A549 (cell line): ENCODE results near the gene RAB9A. TPM values are rescaled to one million over a fixed set of nuclear protein-coding genes. Genes with fewer than 3 reads are reported as not detected.

ENCODE experiments used
- ATAC-seq, 2 experiments: fragments of 200-7000 bp in 1 of 2; fragments of >200 bp in 1 of 2; cut with Nextera tagmentation in 1 of 2; cut with Tn5 transposase in 1 of 2; 3 replicates each; pipeline versions ENCODE4 v1.8.0 to v1.9.1; 2018 to 2020; ENCODE audit warnings: mild to moderate bottlenecking in 1 of 2, moderate library complexity in 1 of 2
- CTCF ChIA-PET: fragments of 300-600 bp; sonication (Branson Sonifier 250); formaldehyde crosslinking; extraction: SDS; loops from one replicate; lab custom pipeline; 2021; ENCODE audit warnings: antibody characterized with exemption, inconsistent platforms; lab: Yijun Ruan, JAX
- POLR2A ChIA-PET: fragments of 350-600 bp; formaldehyde crosslinking; extraction: SDS; loops from one replicate; lab custom pipeline; 2021; ENCODE audit warnings: antibody characterized with exemption, inconsistent platforms; lab: Yijun Ruan, JAX
- DNase-seq, 2 experiments: peaks; one replicate each; pipeline versions ENCODE4 v3.0.0 to v3.0.0-alpha.2; 2011 to 2016; ENCODE audit warnings: low read depth in 1 of 2, low spot score in 1 of 2
- FAIRE-seq: peaks from 2 replicates; lab custom pipeline; 2011; peaks lifted over from hg19 to GRCh38; lab: Jason Lieb, UNC
- H3K27ac ChIP-seq, 2 experiments: fragments of >200 bp; sonication (Bioruptor Twin); formaldehyde crosslinking; 3 replicates each; pipeline ENCODE4 v1.5.1; 2016 to 2017
- H3K4me1 ChIP-seq: fragments of >200 bp; sonication (Bioruptor Twin); formaldehyde crosslinking; 3 replicates; pipeline ENCODE4 v1.6.1; 2016
- H3K4me2 ChIP-seq: fragments of >200 bp; sonication (Bioruptor Twin); formaldehyde crosslinking; 3 replicates; pipeline ENCODE4 v1.6.1; 2016
- H3K4me3 ChIP-seq: fragments of >200 bp; sonication (Bioruptor Twin); formaldehyde crosslinking; 3 replicates; pipeline ENCODE4 v1.5.1; 2016
- H3K9me3 ChIP-seq: fragments of >200 bp; sonication (Bioruptor Twin); formaldehyde crosslinking; 3 replicates; pipeline ENCODE4 v1.6.1; 2016
- BCL3 ChIP-seq: fragments of >200 bp; sonication (Bioruptor Twin); formaldehyde crosslinking; IDR thresholded peaks from 3 replicates; pipeline ENCODE4 v1.6.1; 2016
- BHLHE40 ChIP-seq: IDR thresholded peaks from 2 replicates; pipeline ENCODE4 v1.6.1; 2012; ENCODE audit warnings: low read depth, low read length, inconsistent platforms
- CHD4 ChIP-seq: fragments of 200-600 bp; sonication (generic); IDR thresholded peaks from 2 replicates; pipeline ENCODE4 v1.6.1; 2016; ENCODE audit warnings: antibody characterized with exemption, mild to moderate bottlenecking, borderline replicate concordance
- EHMT2 ChIP-seq: fragments of 200-600 bp; sonication (generic); IDR thresholded peaks from 2 replicates; pipeline ENCODE4 v1.6.1; 2016; ENCODE audit warnings: antibody characterized with exemption, low read depth, mild to moderate bottlenecking, moderate library complexity
- EP300 ChIP-seq, 2 experiments: fragments of >200 bp; sonication (Bioruptor Twin); formaldehyde crosslinking; IDR thresholded peaks; 2 replicates in 1 of 2; 3 replicates in 1 of 2; pipeline ENCODE4 v1.6.1; 2016 to 2017
- ESRRA ChIP-seq: fragments of 150-350 bp; IDR thresholded peaks from 2 replicates; pipeline ENCODE4 v1.6.1; 2014; ENCODE audit warnings: mild to moderate bottlenecking, low read length, borderline replicate concordance
- FOSB ChIP-seq: fragments of 250-450 bp; sonication (Bioruptor Pico); IDR thresholded peaks from 2 replicates; pipeline ENCODE4 v1.5.0; 2020; ENCODE audit warnings: mild to moderate bottlenecking, moderate library complexity
- FOXS1 ChIP-seq: fragments of 250-450 bp; sonication (Bioruptor Pico); IDR thresholded peaks from 2 replicates; pipeline ENCODE4 v1.5.0; 2020; ENCODE audit warnings: mild to moderate bottlenecking, moderate library complexity
- GATA3 ChIP-seq: IDR thresholded peaks from 2 replicates; pipeline ENCODE4 v1.6.1; 2012; ENCODE audit warnings: borderline replicate concordance
- HES2 ChIP-seq: fragments of >200 bp; sonication (Bioruptor Twin); formaldehyde crosslinking; IDR thresholded peaks from 2 replicates; pipeline ENCODE4 v1.6.1; 2016
- HOXA7 ChIP-seq: fragments of 250-450 bp; sonication (Bioruptor Pico); IDR thresholded peaks from 2 replicates; pipeline ENCODE4 v1.5.0; 2020; ENCODE audit warnings: mild to moderate bottlenecking, moderate library complexity
- HOXB5 ChIP-seq: fragments of 250-450 bp; sonication (Bioruptor Pico); IDR thresholded peaks from 2 replicates; pipeline ENCODE4 v1.5.0; 2020; ENCODE audit warnings: mild to moderate bottlenecking, moderate library complexity
- JUN ChIP-seq, 2 experiments: fragments of >200 bp; sonication (Bioruptor Twin); formaldehyde crosslinking; IDR thresholded peaks; 2 replicates in 1 of 2; 3 replicates in 1 of 2; pipeline ENCODE4 v1.6.1; 2016 to 2017
- MAFK ChIP-seq: fragments of 450-650 bp; IDR thresholded peaks from 2 replicates; pipeline ENCODE4 v1.6.1; 2014; ENCODE audit not compliant: partially characterized antibody
- MYC ChIP-seq: IDR thresholded peaks from 2 replicates; pipeline ENCODE4 v1.6.1; 2012; ENCODE audit warnings: mild to moderate bottlenecking, inconsistent platforms, low read length, improper control_type of control experiment, borderline replicate concordance
- PBX3 ChIP-seq: IDR thresholded peaks from 2 replicates; pipeline ENCODE4 v1.6.1; 2012
- RAD21 ChIP-seq, 2 experiments: fragments of >200 bp in 1 of 2; sonication (Bioruptor Twin) in 1 of 2; formaldehyde crosslinking in 1 of 2; IDR thresholded peaks in 1 of 2; conservative IDR thresholded peaks in 1 of 2; 2 replicates in 1 of 2; 3 replicates in 1 of 2; pipeline ENCODE4 v1.6.1; 2012 to 2018; ENCODE audit warnings: inconsistent platforms in 1 of 2
- RFX5 ChIP-seq: fragments of 450-650 bp; IDR thresholded peaks from 2 replicates; pipeline ENCODE4 v1.7.1; 2014; ENCODE audit warnings: antibody characterized with exemption, mild to moderate bottlenecking, moderate library complexity
- RNF2 ChIP-seq: fragments of 200-600 bp; sonication (generic); IDR thresholded peaks from 2 replicates; pipeline ENCODE4 v1.6.1; 2016; ENCODE audit warnings: low read depth, mild to moderate bottlenecking, antibody characterized with exemption, moderate library complexity, borderline replicate concordance
- SMC3 ChIP-seq: fragments of >200 bp; sonication (Bioruptor Twin); formaldehyde crosslinking; IDR thresholded peaks from 3 replicates; pipeline ENCODE4 v1.6.1; 2018; ENCODE audit warnings: inconsistent platforms
- TP53 ChIP-seq: fragments of 250-450 bp; sonication (Bioruptor Pico); IDR thresholded peaks from 2 replicates; pipeline ENCODE4 v1.5.0; 2021; ENCODE audit warnings: mild to moderate bottlenecking, moderate library complexity
- USF2 ChIP-seq: fragments of 450-650 bp; IDR thresholded peaks from 2 replicates; pipeline ENCODE4 v1.6.1; 2014; ENCODE audit warnings: antibody characterized with exemption
- ZC3H11A ChIP-seq: fragments of 450-650 bp; IDR thresholded peaks from 2 replicates; pipeline ENCODE4 v1.6.1; 2014; ENCODE audit warnings: antibody characterized with exemption, mild to moderate bottlenecking
- WGBS: methylation state at CpG from one replicate; pipeline ENCODE4 v1.1.6; 2017; ENCODE audit errors: missing lambda C conversion rate; 5-methylcytosine and 5-hydroxymethylcytosine counted together
- polyA plus RNA-seq, 4 experiments: library from polyadenylated mRNA; depleted of rRNA in 3 of 4; stranded (reverse); fragments of >200 nt; fragmentation: RNase III in 1 of 4; extraction: RNeasy Plus Mini Kit Qiagen cat#74134 plus additional on column Dnase treatment in 1 of 4; gene quantifications; 2 replicates in 3 of 4; 3 replicates in 1 of 4; pipeline ENCODE4 v1.2.3, GENCODE V29; 2011 to 2017

The RAB9A gene
- polyA plus RNA-seq, 2 of the 4 experiments (the other 2 are of a cell fraction) = 26.0 to 39.0 TPM

GRCh38 chrX:13698432-13698831 is 9.5 kb downstream of the RAB9A start (continued):
- TF ChIP-seq HOXA7 (no peak), SMC3 (no peak), TP53 (no peak), CHD4 (no peak)
- TF ChIP-seq, all 56 proteins: peak for 0

- 78% methylated on average over 7 of the region's 7 CpGs for WGBS
- DNase-seq (no peak), ATAC-seq (no peak), FAIRE-seq (no peak)
- TF ChIP-seq TP53 (no peak), RNF2 (no peak), HOXB5 (CRISPR knock-in tag) (no peak)
- Histone ChIP-seq H3K4me2 (no peak overlapping the region), H3K4me1 (peaks cover 15% of the 10 kb centered on the region), H3K27ac (no peak overlapping the region), H3K9me3 (no peaks in the 10 kb centered on the region), H3K4me3 (no peak overlapping the region)
- POLR2A ChIA-PET = no interaction called here
- CTCF ChIA-PET = interaction anchor here (0.7 to 0.9 kb wide), 2 partner anchors 25 to 48 kb away, joined by 3 read pairs; no protein-coding TSS in a partner anchor
Measured at GRCh38 chrX:13699183-13699826, 10.4 kb downstream of the RAB9A start.

- peaks cover 14% of the 10 kb centered on the region for H3K4me1 ChIP-seq
- H3K4me2 ChIP-seq = no peak overlapping the region
- CTCF ChIA-PET = interaction anchor here (0.6 to 0.8 kb wide), 2 partner anchors 13 to 137 kb away, joined by 3 read pairs; no protein-coding TSS in a partner anchor
- WGBS = 80% methylated on average over 4 of the region's 4 CpGs
- POLR2A ChIA-PET = no interaction called here
- TF ChIP-seq JUN (IDR thresholded peaks at IDR 0.05) = no peak
- DNase-seq = no peak
- ATAC-seq = no peak
- no peak overlapping the region for H3K27ac ChIP-seq
- H3K4me3 ChIP-seq = no peak overlapping the region
- H3K9me3 ChIP-seq = no peaks in the 10 kb centered on the region
- FAIRE-seq = no peak
Measured at GRCh38 chrX:13700380-13700779, 11.5 kb downstream of the RAB9A start.

GRCh38 chrX:13702111-13702789 is 13.3 kb downstream of the RAB9A start:
- Histone ChIP-seq H3K4me3 (no peak overlapping the region), H3K27ac (no peak overlapping the region), H3K9me3 (no peaks in the 10 kb centered on the region), H3K4me1 (peaks cover 14% of the 10 kb centered on the region), H3K4me2 (no peak overlapping the region)
- POLR2A ChIA-PET = no interaction called here
- CTCF ChIA-PET = no interaction called here
- DNase-seq (no peak), FAIRE-seq (no peak), ATAC-seq (no peak)
- WGBS = 96% methylated on average over 5 of the region's 5 CpGs
- TF ChIP-seq GATA3 (no peak), HOXA7 (no peak), ESRRA (no peak), HES2 (no peak), EHMT2 (no peak), EP300 (IDR thresholded peaks at IDR 0.05) (no peak), MYC (no peak), RFX5 (no peak), BHLHE40 (no peak), PBX3 (no peak), BCL3 (no peak), USF2 (no peak), FOXS1 (CRISPR knock-in tag) (no peak), ZC3H11A (no peak), RAD21 (conservative IDR thresholded peaks at IDR 0.05 in 1 of 2, IDR thresholded peaks at IDR 0.05 in 1 of 2) (no peak), MAFK (no peak), FOSB (CRISPR knock-in tag) (no peak)
